GM18498 (cell line): ENCODE data around the gene PALLD.

ENCODE experiments used
- ATAC-seq: cut with Tn5 transposase; IDR thresholded peaks from one replicate; pipeline ENCODE4 v1.9.1; 2021; ENCODE audit warnings: mild to moderate bottlenecking, moderate library complexity; ENCODE audit not compliant: unreplicated experiment

Gene PALLD

DNA sequence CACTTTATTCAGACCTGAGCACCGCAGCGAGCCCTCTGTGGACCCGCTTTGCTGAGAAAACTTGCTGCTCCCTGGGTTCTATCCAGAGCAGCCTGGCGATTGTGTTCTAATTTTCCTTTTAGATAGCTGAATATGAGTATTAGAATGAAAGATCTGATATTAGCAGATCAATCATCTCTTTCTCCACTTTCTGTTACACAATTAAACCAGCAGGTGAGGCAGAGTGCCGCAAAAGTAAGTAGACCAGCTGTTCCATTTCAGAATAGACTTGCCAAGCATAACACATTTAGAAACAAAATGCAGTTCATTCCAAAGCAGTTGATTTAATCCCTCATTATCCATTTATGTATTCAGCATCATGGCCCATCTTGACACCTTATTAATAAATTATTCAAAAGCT lies 58.6 kb downstream of the PALLD start:
- no peak for ATAC-seq

GRCh38 chr4:168557658-168558057 lies 60.8 kb downstream of the PALLD start:
- no peak for ATAC-seq

DNA sequence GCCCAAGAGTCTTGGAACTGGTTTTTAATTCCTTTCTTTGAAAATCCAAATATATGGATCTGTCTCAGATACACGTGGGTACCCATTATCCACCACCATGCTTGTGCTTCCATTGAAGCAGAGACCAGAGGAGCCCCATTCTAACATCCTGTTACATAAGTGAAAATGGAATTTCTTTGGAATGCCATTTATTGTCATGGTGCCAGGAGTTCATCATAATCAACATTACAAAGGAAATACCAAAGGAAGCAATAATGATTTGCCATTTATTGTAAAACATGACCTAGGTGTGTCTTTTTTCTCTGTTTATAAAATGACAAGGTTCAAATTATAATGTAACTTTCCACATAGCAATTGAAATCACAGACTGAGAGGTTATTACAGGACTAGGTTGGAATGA lies 61.7 kb downstream of the PALLD start:
- ATAC-seq: no peak

GRCh38 chr4:168560184-168561180 lies 63.6 kb downstream of the PALLD start:
- ATAC-seq: no peak

- no peak for ATAC-seq
Measured at GRCh38 chr4:168562041-168562571, 65.3 kb downstream of the PALLD start.

GRCh38 chr4:168564023-168564422 lies 67.2 kb downstream of the PALLD start:
- no peak for ATAC-seq

DNA sequence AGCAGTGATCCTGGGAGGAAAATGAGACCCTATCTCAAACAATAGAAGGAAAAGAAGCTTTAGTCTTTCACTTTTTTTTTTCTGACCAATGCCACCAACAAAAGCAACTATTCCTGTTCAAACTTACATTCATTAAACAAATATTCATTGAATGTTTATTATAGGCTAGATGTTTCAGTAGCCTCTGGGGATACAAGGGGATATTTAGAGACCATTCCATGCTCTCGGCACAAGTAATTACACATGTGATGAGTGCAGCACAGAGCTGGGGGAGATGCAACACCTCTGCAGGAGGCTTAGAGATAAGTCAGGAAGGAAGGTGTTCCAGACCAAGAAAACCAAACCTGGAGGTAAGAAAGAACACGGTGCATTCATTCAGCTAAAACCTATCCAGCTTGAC lies 68.3 kb downstream of the PALLD start:
- ATAC-seq: no peak

- no peak for ATAC-seq
Measured at GRCh38 chr4:168566726-168567125, 69.9 kb downstream of the PALLD start.

- ATAC-seq: no peak
Measured at GRCh38 chr4:168569066-168569930, 72.4 kb downstream of the PALLD start.

DNA sequence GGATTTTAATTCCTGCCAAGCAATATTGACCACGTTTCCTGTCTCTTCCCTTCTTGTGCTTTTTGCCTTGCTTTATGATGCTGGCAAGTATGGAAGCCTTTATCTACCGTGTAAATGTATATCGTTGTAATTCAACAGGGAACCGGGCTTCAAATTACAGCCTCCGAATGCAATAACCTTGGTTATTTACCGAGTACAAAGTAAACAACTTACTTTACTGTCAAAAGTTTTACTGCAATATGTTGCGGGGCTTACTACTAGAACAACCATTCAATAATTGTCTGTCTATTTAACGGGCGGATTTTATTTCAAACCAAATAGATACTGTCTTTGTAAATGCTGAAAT lies 73.1 kb downstream of the PALLD start:
- ATAC-seq: no peak

- ATAC-seq: no peak
Measured at GRCh38 chr4:168570466-168570865, 73.6 kb downstream of the PALLD start.

GRCh38 chr4:168572002-168572401 lies 75.2 kb downstream of the PALLD start:
- no peak for ATAC-seq

DNA sequence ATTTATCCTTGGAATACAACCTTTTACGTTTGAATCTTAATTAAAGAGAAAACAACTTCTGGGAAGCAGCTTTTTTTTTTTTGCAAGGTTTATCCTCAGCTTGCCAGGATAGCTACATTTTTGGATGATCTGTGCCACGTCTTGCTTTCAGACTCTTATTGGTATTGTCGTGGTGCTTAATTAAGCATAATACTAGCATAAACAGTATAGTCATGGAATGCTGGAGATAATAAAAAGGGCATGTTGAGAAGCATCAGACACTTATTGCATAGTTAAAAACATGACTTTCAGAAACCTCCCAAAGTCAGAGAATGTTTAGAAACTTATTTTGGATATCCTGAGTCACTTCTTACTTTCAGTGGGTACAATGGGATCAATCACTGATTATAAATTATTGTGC lies 77.0 kb downstream of the PALLD start:
- no peak for ATAC-seq

GRCh38 chr4:168574581-168575295 lies 77.9 kb downstream of the PALLD start:
- no peak for ATAC-seq

- no peak for ATAC-seq
Measured at GRCh38 chr4:168575473-168575872, 78.6 kb downstream of the PALLD start.

- no peak for ATAC-seq
Measured at GRCh38 chr4:168577624-168578023, 80.8 kb downstream of the PALLD start.

GRCh38 chr4:168580228-168580627 lies 83.4 kb downstream of the PALLD start:
- ATAC-seq: no peak

GRCh38 chr4:168584321-168584771 lies 87.5 kb downstream of the PALLD start:
- peak; percentile 45 for ATAC-seq

DNA sequence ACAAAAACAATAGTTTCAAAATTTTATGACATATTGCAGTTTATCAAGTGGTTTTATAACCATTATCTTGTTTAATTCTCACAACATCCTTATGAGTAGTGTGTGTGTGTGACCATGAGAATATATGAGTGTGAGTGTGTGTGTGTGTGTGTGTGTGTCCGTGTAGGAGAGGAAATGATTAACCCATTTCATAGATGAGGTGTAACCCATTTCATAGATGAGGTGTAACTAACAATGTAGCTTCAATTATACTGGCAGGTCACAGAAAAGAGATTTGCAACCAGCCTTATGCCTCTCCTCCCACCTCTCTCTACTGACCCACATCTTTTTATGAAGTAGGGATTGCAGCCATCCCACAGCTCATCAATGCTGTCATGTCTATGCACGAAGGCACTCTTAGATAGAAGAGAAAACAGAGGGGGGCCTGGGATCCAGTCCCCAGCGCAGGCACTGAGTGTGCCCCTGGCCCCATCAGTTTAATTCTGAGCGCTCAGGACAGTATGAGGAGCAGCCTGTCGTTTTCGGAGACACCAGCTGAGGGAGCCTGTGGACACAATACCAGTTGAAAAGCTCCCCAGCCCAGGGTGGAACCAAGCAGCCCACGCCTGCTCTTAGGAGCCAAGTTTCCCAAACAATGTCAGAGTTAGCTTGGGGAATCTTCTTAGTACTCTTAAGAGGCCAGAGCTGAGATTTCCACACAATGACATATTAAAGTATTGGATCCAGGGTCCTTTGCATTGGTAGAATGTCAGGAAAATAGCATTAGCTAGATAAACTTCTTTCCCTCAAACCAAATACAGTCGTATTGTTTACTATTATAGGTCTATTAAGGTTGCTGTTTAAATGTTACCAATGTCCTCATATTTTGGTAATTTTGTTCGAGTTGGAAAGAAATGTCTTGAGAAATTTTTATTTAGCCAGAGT lies 88.6 kb downstream of the PALLD start:
- ATAC-seq: peak; percentile 77

GRCh38 chr4:168586926-168587325 lies 90.1 kb downstream of the PALLD start:
- no peak for ATAC-seq
